ENCODE results near the gene BLCAP. TPM values are rescaled to one million over a fixed set of nuclear protein-coding genes. Genes with fewer than 3 reads are reported as not detected.

The BLCAP gene
- total RNA-seq, 1 donor from 2014 or later = 98.6 TPM

Other genes with a start within 250 kb of the BLCAP start
- gene MANBAL, start 238.2 kb downstream of the BLCAP start, total RNA-seq = 14.7 TPM
- gene SRC, start 181.7 kb downstream of the BLCAP start, total RNA-seq = 20.8 TPM
- 367 TPM for gene NNAT, start 6.6 kb downstream of the BLCAP start, total RNA-seq
- gene CTNNBL1, start 166.2 kb upstream of the BLCAP start, total RNA-seq = 61.1 TPM